Activated CD8-positive, alpha-beta memory T cell treated with anti-CD3 and anti-CD28 coated beads for 48 hours (primary cell): ENCODE measurements around the gene RINL.
"Not testable (repeated sequence)": the region's sequence is repeated elsewhere in the genome, so short reads cannot be mapped to it uniquely, and the experiment has no call there.

ENCODE experiments used
- DNase-seq, 3 experiments: peaks; one replicate each; pipeline ENCODE4 v3.0.0-alpha.2; 2020; ENCODE audit warnings: low read depth in 2 of 3, low spot score in 2 of 3

Gene RINL

DNA sequence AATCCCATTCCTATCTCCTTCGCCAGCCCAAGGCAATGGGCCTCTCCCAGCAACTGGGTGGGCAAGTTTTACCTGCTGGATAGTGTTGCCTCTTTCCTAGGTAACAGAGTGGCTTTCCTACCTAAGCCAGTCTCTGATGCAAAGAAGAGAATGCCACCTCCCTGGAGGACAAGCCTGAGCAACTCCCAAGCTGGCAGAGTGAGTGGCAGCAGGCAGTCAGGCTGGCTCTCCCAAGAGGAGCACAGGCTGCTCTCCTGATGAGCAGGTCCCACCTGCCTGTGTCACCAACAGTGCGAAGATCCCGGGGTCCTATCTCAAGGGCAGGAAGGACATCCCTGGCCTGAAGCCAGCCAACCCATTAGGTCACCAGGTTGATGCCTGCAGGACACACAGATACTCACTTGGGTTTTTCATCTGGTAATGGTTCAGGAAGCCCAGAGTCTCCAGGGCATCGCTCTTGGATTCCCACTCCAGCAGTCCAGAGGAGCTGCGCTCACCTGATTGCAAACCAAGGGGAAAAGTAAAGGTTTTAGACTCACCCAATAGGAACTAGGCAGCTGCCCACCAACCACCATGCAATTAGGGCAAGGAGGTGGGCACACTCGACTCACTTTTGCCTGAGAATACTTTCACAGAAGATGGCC is 41.0 kb downstream of the RINL start:
- no peak for DNase-seq

DNA sequence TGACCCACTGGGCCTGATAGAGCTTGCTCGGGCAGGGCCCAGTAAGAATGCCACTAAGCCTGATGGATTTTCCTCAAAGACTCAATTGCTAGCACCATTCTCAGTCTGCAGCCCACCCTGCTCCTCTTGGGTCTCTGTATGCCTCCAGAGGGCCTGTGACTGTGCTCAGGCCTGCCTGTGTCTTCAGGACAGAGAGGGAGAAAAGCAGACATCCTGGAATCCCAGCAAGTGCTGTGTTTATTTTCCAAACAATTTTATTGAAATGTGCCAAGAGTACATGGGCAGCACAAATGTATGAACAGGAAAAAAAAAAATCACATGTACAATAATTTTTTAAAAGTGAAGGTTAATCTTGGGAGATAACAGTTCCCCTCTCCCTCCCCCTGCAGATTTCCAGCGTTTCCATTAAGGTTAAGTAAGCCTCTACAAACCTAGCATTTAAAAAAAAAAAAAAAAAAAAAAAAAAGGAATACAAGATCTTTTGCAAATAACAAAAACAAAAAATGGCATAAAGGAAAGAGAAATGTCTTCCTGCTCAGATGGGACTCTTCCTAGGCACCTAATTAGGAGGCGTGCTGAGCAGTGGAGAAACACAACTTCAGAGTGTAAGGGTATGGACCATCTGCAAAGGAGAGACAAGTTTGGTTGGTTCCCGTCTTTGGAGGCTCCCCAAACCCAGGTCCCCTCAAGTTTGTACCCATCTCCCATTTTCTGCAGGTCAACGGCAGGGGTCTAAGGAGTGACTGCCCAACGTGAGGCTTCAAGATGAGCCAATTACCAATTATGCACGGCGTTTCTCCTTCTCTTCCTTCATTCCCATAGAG is 41.7 kb downstream of the RINL start:
- no peak for DNase-seq

DNA sequence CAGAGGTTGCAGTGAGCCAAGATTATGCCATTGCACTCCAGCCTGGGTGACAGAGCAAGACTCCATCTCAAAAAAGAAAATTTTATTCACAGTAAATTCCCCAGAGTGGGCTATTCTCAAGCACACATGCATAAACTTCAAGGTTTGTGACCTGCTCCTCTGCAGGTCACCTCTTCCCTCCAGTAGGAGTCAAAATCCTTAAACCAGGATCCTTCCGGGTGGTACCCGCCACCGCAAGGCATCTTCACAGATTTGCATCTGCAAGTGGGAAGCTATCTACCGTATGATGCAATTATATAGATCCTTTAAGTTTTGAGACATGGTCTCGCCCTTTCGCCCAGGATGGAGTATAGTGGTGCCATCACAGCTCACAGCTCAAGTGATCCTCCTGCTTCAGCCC is 43.5 kb downstream of the RINL start:
- no peak for DNase-seq

DNA sequence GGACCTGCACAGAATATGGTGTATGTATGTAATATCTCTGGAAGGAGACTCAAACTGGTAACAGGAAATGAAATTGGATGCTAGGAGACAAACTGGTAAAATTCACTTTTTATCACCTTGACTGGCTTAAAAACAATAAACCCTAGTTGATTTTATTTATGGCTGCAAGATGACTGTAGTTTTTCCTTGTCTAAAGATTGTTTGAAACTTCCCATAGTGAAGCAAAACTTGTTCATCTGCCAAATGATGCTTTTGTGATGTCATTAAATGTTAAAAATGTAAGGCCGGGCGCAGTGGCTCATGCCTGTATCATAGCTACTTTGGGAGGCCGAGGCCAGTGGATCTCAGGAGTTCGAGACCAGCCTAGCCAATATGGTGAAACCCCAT is 44.0 kb downstream of the RINL start:
- no peak for DNase-seq

DNA sequence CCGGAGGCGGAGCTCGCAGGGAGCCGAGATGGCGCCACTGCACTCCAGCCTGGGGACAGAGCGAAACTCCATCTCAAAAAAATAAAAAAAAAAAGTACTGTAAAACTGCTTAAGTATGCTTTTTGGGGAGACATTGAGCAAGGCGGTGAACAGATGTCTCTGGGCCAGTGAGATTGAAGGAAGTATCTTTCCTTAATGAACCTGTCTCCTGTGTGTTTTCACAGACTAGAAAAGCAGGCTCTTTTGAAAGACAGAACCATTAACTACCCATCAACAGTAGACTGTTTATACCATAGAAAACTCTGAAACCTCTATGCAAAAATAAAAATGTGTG is 45.0 kb downstream of the RINL start:
- no peak for DNase-seq

DNA sequence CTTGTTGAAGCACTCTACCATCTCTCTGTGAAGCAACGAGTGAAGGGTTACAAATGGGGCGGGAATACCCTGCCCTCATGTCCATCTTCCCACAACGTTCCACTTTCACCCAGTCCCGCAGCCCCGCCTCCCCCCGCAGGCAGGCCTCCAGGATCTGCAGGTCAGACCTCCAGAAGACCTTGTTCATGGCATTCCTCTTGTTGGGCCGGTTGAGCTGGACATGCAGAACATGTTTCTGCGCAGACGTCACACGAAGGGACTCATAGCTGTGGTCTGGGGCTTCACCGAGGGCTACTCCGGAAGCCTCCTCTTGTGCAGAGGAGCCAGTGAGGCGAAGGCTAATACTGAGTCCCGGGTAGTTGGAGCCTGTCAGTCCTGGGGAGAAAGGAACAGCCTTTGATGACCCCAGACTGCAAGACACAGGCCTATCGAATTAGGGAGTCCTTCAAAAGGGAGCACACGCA is 46.9 kb downstream of the RINL start:
- no peak for DNase-seq

DNA sequence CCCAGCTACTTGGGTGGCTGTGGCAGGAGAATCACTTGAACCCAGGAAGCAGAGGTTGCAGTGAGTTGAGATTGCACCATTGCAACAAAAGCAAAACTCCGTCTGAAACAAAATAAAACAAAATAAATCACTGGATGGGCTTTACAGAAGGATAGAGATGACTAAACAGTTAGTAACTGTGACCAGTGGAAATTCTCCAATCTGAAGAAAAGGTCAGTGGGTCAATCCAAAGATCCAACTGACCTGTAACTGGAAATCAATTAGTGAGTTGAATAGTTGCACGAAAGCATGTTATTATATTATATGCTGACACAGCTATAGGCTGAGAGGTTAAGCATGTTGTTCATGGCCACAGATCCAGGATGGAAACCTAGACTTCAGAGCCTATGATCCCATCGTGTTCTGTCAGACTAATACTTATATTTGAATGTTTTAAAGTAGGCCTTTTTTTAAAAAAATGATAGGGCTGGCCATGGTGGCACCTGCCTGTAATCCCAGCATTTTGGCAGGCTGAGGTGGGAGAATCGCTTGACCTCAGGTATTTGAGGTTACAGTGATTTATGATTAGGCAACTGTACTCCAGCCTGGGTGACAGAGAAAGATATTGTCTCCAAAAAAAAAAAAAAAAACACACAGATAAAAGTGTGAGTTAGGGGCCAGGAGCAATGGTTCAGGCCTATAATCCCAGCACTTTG is 47.9 kb downstream of the RINL start:
- DNase-seq, result no peak

DNA sequence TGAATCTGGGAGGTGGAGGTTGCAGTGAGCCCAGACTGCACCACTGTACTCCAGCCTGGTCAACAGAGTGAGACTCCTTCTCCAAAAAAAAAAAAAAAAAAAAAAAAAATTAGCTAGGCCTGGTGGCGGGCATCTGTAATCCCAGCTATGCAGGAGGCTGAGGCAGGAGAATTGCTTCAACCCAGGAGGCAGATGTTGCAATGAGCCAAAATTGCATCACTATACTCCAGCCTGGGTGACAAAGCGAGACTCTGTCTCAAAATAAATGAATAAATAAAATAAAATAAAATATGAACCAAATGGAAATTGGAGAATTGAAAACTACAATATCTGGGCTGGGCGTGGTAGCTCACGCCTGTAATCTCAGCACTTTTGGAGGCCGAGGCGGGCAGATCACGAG is 48.9 kb downstream of the RINL start:
- DNase-seq, result not testable (repeated sequence)

DNA sequence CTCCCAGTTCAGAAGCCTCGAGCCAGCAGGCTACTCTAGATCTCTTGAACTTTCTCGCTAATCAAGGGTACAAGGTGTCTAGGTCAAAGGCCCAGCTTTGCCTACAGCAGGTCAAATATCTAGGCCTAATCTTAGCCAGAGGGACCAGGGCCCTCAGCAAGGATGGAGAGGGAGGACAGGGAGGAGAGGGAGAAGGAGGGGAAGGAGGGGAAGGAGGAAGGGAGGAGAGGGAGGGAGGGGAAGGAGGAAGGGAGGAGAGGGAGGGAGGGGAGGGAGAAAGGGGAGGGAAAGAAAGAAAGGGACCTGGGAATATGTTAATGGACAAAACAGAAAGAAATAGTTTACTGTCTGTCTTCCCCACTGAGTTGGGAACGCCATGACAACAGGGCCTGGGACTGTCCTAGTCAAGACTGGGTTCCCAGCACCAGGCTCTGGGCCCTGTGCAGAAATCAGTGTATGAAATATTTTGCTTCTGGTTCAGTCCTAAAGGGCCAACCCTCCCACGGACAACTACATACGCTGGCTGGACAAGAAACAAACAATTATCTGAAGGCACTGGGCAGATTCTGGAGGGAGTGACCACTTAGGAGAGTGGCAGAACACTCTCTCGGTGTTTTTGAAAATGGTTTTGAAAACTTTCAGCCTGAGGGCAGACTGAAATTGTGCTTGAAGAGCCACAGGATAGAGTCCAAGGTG is 51.1 kb downstream of the RINL start:
- no peak for DNase-seq

DNA sequence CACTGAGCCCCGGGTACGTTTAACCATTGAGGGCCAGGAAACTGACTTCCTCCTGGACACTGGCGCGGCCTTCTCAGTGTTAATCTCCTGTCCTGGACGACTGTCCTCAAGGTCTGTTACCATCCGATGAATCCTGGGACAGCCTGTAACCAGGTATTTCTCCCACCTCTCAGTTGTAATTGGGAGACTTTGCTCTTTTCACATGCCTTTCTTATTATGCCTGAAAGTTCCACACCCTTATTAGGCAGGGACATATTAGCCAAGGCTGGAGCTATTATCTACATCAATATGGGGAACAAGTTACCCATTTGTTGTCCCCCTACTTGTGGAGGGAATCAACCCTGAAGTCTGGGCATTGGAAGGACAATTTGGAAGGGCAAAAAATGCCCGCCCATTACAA is 52.1 kb downstream of the RINL start:
- DNase-seq, result not testable (repeated sequence)

DNA sequence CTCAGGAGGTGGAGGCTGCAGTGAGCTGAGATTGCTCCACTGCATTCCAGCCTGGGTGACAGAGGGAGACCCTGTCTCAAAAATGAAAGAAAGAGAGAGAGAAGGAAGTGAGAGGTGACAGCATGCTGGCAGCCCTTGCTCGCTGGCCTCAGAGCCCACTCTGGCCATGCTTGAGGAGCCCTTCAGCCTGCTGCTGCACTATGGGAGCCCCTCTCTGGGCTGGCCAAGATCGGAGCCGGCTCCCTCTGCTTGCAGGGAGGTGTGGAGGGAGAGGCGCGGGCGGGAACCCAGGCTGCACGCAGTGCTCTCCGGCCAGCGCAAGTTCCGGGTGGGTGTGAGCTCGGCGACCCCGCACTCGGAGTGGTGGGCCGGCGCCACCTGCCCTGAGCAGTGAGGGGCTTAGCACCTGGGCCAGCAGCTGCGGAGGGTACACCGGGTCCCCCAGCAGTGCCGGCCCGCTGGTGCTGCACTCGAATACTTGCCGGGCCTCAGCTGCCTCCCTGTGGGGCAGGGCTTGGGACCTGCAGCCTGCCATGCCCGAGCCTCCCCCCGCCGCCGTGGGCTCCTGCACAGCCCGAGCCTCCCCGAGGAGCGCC is 56.7 kb downstream of the RINL start:
- DNase-seq, result not testable (repeated sequence)

DNA sequence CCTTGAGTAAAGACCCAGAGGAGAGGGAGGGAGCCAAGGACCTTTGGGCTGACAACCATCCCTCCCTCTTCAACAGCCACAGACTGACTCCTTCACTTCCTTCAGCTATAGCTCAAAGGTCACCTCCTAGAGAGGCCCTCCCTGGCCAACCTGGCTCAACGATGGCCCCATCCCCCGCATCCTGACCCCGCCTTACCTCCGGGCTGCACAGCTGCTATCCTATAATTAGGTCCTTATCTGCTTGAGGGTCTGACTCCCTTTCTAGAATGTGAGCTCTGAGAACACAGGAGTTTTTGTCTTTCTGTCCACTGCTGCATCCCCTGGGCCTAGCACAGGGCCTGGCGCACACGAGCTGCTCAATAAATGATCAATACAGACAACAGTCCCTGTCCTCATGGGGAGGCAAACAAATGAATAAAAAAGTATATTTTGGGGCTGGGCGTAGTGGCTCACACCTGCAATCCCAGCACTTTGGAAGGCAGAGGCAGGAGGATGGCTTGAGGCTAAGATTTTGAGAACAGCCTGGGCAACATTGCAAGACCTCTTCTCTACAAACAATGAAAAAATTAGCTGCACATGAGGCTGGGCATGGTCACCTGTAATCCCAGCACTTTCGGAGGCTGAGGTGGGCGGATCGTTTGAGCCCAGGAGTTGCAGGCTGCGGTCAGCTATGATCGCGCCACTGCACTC is 58.7 kb downstream of the RINL start:
- DNase-seq, result no peak
